ENCODE measurements around the gene SEPTIN10.

DNA sequence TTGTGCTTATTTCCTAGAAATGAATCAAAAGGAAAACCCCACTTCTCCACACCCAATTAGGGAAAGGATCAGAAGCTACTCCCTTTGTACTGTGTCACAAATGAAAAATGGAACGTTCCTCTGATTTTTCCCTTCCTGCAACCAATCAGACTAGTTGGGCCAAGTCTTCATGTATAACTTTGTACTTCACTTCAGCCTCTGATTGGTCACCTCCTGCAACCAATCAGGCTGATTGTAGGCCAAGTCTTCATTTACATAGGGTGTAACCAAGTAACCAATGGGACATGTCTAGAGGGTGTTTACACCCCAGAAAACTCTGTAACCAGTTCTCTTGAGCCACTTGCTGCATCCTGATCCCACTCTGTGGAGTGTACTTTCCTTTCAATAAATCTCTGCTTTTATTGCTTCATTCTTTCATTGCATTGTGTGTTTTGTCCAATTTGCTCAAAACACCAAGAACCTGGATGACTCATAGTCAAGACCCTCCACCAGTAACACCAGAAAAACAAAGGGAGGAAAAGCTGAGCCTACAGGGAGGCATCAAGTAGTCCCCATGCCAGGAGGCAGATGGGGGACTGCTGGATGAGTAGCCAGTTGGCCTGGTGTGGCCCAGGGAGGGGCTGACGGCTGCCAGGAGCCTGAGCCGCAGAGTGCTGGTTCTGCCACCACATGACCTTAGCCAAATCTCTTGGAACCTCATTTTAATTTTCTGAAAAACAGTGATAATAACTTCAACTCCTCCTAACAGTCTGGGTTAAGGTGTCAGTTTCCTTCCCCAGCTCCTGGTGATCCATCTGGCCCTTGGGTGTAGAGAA, 46.5 kb upstream of the SEPTIN10 start:
- TF ChIP-seq POLR2AphosphoS5 (IDR thresholded peaks at IDR 0.05; ENCODE audit: low read depth, low read length) (no peak), POLR2A (IDR thresholded peaks at IDR 0.05; ENCODE audit: borderline replicate concordance, extremely low read depth, insufficient read depth, insufficient read length) (no peak), SRF (IDR thresholded peaks at IDR 0.05; ENCODE audit: low read depth) (no peak), EZH2 (IDR thresholded peaks at IDR 0.05) (no peak), RAD21 (IDR thresholded peaks at IDR 0.05; ENCODE audit: low read depth) (no peak), CEBPB (IDR thresholded peaks at IDR 0.05; ENCODE audit: low read depth) (no peak), SIN3A (IDR thresholded peaks at IDR 0.05; ENCODE audit: low read depth) (no peak), EZH2phosphoT487 (IDR thresholded peaks at IDR 0.05; ENCODE audit: borderline replicate concordance) (no peak), FOSL1 (IDR thresholded peaks at IDR 0.05; ENCODE audit: low read depth) (no peak)
- TF ChIP-seq, protein P1, sequence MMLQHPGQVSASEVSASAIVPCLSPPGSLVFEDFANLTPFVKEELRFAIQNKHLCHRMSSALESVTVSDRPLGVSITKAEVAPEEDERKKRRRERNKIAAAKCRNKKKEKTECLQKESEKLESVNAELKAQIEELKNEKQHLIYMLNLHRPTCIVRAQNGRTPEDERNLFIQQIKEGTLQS (IDR thresholded peaks at IDR 0.05), result no peak
- TF ChIP-seq, protein P2, sequence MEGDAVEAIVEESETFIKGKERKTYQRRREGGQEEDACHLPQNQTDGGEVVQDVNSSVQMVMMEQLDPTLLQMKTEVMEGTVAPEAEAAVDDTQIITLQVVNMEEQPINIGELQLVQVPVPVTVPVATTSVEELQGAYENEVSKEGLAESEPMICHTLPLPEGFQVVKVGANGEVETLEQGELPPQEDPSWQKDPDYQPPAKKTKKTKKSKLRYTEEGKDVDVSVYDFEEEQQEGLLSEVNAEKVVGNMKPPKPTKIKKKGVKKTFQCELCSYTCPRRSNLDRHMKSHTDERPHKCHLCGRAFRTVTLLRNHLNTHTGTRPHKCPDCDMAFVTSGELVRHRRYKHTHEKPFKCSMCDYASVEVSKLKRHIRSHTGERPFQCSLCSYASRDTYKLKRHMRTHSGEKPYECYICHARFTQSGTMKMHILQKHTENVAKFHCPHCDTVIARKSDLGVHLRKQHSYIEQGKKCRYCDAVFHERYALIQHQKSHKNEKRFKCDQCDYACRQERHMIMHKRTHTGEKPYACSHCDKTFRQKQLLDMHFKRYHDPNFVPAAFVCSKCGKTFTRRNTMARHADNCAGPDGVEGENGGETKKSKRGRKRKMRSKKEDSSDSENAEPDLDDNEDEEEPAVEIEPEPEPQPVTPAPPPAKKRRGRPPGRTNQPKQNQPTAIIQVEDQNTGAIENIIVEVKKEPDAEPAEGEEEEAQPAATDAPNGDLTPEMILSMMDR (IDR thresholded peaks at IDR 0.05 in 2 of 3, conservative IDR thresholded peaks at IDR 0.05 in 1 of 3; ENCODE audit: borderline replicate concordance in 1 of 3, insufficient read depth in 1 of 3, low read depth in 2 of 3, low read length in 2 of 3), result no peak
- TF ChIP-seq, protein P3, sequence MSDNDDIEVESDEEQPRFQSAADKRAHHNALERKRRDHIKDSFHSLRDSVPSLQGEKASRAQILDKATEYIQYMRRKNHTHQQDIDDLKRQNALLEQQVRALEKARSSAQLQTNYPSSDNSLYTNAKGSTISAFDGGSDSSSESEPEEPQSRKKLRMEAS (IDR thresholded peaks at IDR 0.05), result no peak
- TF ChIP-seq, protein P4, sequence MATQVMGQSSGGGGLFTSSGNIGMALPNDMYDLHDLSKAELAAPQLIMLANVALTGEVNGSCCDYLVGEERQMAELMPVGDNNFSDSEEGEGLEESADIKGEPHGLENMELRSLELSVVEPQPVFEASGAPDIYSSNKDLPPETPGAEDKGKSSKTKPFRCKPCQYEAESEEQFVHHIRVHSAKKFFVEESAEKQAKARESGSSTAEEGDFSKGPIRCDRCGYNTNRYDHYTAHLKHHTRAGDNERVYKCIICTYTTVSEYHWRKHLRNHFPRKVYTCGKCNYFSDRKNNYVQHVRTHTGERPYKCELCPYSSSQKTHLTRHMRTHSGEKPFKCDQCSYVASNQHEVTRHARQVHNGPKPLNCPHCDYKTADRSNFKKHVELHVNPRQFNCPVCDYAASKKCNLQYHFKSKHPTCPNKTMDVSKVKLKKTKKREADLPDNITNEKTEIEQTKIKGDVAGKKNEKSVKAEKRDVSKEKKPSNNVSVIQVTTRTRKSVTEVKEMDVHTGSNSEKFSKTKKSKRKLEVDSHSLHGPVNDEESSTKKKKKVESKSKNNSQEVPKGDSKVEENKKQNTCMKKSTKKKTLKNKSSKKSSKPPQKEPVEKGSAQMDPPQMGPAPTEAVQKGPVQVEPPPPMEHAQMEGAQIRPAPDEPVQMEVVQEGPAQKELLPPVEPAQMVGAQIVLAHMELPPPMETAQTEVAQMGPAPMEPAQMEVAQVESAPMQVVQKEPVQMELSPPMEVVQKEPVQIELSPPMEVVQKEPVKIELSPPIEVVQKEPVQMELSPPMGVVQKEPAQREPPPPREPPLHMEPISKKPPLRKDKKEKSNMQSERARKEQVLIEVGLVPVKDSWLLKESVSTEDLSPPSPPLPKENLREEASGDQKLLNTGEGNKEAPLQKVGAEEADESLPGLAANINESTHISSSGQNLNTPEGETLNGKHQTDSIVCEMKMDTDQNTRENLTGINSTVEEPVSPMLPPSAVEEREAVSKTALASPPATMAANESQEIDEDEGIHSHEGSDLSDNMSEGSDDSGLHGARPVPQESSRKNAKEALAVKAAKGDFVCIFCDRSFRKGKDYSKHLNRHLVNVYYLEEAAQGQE (IDR thresholded peaks at IDR 0.05; ENCODE audit: low read depth), result no peak
